HG02943 (cell line): Measurements from ENCODE around the gene RPL38.

ENCODE experiments used
- ATAC-seq: cut with Tn5 transposase; IDR thresholded peaks from one replicate; pipeline ENCODE4 v1.9.1; 2021; ENCODE audit warnings: mild to moderate bottlenecking, low read depth, moderate library complexity; ENCODE audit not compliant: unreplicated experiment

The RPL38 gene

GRCh38 chr17:74245145-74245831, 41.8 kb downstream of the RPL38 start:
- ATAC-seq: no peak

GRCh38 chr17:74245871-74246270, 42.4 kb downstream of the RPL38 start:
- no peak for ATAC-seq

- no peak for ATAC-seq
Measured at GRCh38 chr17:74249590-74250270, 46.3 kb downstream of the RPL38 start.

- no peak for ATAC-seq
Measured at GRCh38 chr17:74250324-74250995, 47.0 kb downstream of the RPL38 start.

- ATAC-seq: no peak
Measured at GRCh38 chr17:74251051-74251450, 47.6 kb downstream of the RPL38 start.

- no peak for ATAC-seq
Measured at GRCh38 chr17:74251569-74251968, 48.1 kb downstream of the RPL38 start.

GRCh38 chr17:74252211-74252610, 48.7 kb downstream of the RPL38 start:
- ATAC-seq: no peak

- no peak for ATAC-seq
Measured at GRCh38 chr17:74253036-74253435, 49.6 kb downstream of the RPL38 start.

GRCh38 chr17:74257311-74257710, 53.8 kb downstream of the RPL38 start:
- ATAC-seq: no peak

- no peak for ATAC-seq
Measured at GRCh38 chr17:74259667-74260524, 56.4 kb downstream of the RPL38 start.
